Measurements from ENCODE around the gene C12orf42. TPM values are rescaled to one million over a fixed set of nuclear protein-coding genes. Genes with fewer than 3 reads are reported as not detected.

The C12orf42 gene
- total RNA-seq, 2 donors from 2014 or later: not detected

- H3K4me3 ChIP-seq: no peak overlapping the region
- no peaks in the 10 kb centered on the region for H3K36me3 ChIP-seq (replicated peaks in 1 of 2; ENCODE audit: insufficient read depth in 1 of 2, low read depth in 2 of 2)
- TF ChIP-seq POLR2A (IDR thresholded peaks at IDR 0.05) (no peak), CTCF (IDR thresholded peaks at IDR 0.05) (no peak)
- DNase-seq (no peak), ATAC-seq (no peak)
- H3K9me3 ChIP-seq: no peaks in the 10 kb centered on the region
- H3K4me1 ChIP-seq: no peaks in the 10 kb centered on the region
- 70 to 74% methylated on average over 7 of the region's 7 CpGs for WGBS, 2 donors
- no peak overlapping the region for H3K27ac ChIP-seq
- intact Hi-C loops (cut with DNase I): no loop called here
- H3K27me3 ChIP-seq: no peaks in the 10 kb centered on the region
These were observed 108.4 kb downstream of the C12orf42 start for GRCh38 chr12:103387385-103387784.

DNA sequence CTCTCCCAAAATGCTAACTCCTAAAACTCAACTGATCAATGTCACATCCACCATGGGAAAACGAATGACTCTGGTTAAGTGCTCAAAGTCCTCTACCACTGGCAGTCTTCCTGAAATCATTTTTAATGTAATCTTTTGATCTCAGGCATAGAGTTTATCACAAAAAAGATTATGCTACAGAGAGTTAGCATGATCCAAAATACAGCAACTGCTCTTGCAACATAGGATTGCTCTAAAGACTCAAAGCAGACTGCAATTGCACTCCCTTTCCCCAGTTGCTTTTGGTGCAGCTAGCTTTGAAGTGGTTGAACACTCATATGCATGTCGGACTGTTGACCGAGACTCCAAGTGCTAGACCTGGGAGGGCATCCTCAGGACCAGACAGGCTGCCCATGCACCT lies 109.3 kb downstream of the C12orf42 start:
- Histone ChIP-seq H3K27me3 (no peaks in the 10 kb centered on the region), H3K4me1 (no peaks in the 10 kb centered on the region), H3K9me3 (no peaks in the 10 kb centered on the region), H3K4me3 (no peak overlapping the region), H3K36me3 (replicated peaks in 1 of 2; ENCODE audit: insufficient read depth in 1 of 2, low read depth in 2 of 2) (no peaks in the 10 kb centered on the region), H3K27ac (no peak overlapping the region)
- ATAC-seq: no peak
- intact Hi-C loops (cut with DNase I): no loop called here
- no peak for TF ChIP-seq POLR2A (IDR thresholded peaks at IDR 0.05)
- no peak for TF ChIP-seq CTCF (IDR thresholded peaks at IDR 0.05)
- no peak for DNase-seq
- WGBS, 2 donors: 55 to 69% methylated on average over 3 of the region's 3 CpGs

GRCh38 chr12:103382736-103383346 lies 112.9 kb downstream of the C12orf42 start:
- no peaks in the 10 kb centered on the region for H3K4me1 ChIP-seq
- 33 to 71% methylated on average over 1 of the region's 1 CpG for WGBS, 2 donors
- TF ChIP-seq CTCF (IDR thresholded peaks at IDR 0.05) (no peak), POLR2A (IDR thresholded peaks at IDR 0.05) (no peak)
- H3K9me3 ChIP-seq: no peaks in the 10 kb centered on the region
- no peaks in the 10 kb centered on the region for H3K27me3 ChIP-seq
- DNase-seq: no peak
- H3K27ac ChIP-seq: no peak overlapping the region
- no peak for ATAC-seq
- H3K4me3 ChIP-seq: no peak overlapping the region
- intact Hi-C loops (cut with DNase I): no loop called here
- no peaks in the 10 kb centered on the region for H3K36me3 ChIP-seq (replicated peaks in 1 of 2; ENCODE audit: insufficient read depth in 1 of 2, low read depth in 2 of 2)

DNA sequence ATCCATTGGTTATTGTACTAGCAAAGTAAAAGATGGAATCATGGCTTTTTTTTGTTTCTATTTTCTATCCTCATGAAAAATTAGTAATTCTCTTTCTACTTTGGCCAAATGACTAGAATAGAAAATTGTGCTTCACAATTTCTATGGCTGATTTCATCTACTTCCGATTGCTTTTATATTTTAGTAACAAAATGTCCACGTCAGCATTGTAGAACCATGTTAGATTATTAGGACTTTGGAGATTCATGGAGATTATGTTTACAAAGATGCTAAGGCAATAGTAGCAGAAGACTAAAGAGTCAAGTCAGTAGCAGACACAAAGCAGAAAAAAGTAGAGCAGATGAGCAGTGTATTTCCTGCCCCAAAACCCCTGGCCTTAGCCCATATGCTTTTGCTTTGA lies 113.6 kb downstream of the C12orf42 start:
- 72 to 81% methylated on average over 2 of the region's 2 CpGs for WGBS, 2 donors
- no peaks in the 10 kb centered on the region for H3K4me1 ChIP-seq
- no peak for TF ChIP-seq POLR2A (IDR thresholded peaks at IDR 0.05)
- no peak for TF ChIP-seq CTCF (IDR thresholded peaks at IDR 0.05)
- no peak for DNase-seq
- H3K27ac ChIP-seq: no peak overlapping the region
- H3K9me3 ChIP-seq: no peaks in the 10 kb centered on the region
- no peak for ATAC-seq
- no peaks in the 10 kb centered on the region for H3K36me3 ChIP-seq (replicated peaks in 1 of 2; ENCODE audit: insufficient read depth in 1 of 2, low read depth in 2 of 2)
- H3K27me3 ChIP-seq: no peaks in the 10 kb centered on the region
- intact Hi-C loops (cut with DNase I): no loop called here
- H3K4me3 ChIP-seq: no peak overlapping the region

GRCh38 chr12:103379670-103380069 lies 116.1 kb downstream of the C12orf42 start:
- Histone ChIP-seq H3K27me3 (no peaks in the 10 kb centered on the region), H3K27ac (no peak overlapping the region), H3K9me3 (no peaks in the 10 kb centered on the region), H3K36me3 (replicated peaks in 1 of 2; ENCODE audit: insufficient read depth in 1 of 2, low read depth in 2 of 2) (no peaks in the 10 kb centered on the region), H3K4me1 (no peaks in the 10 kb centered on the region), H3K4me3 (no peak overlapping the region)
- intact Hi-C loops (cut with DNase I): no loop called here
- WGBS, 2 donors: 75 to 76% methylated on average over 6 of the region's 6 CpGs
- no peak for TF ChIP-seq POLR2A (IDR thresholded peaks at IDR 0.05)
- no peak for TF ChIP-seq CTCF (IDR thresholded peaks at IDR 0.05)
- no peak for ATAC-seq
- no peak for DNase-seq

Data from body of pancreas (tissue), 4 donors.